HG03196 (cell line): Measurements from ENCODE around the gene DPM1.

ENCODE experiments used
- ATAC-seq: cut with Tn5 transposase; IDR thresholded peaks from one replicate; pipeline ENCODE4 v1.9.1; 2021; ENCODE audit not compliant: unreplicated experiment

The DPM1 gene

GRCh38 chr20:50930976-50931305 is 27.4 kb downstream of the DPM1 start:
- peak; percentile 31 for ATAC-seq

- ATAC-seq = peak; percentile 21
Observed at GRCh38 chr20:50930139-50930975, 28.0 kb downstream of the DPM1 start.

- ATAC-seq = peak; percentile 57
Observed at GRCh38 chr20:50929299-50930138, 28.8 kb downstream of the DPM1 start.

GRCh38 chr20:50928469-50928868 is 29.9 kb downstream of the DPM1 start:
- ATAC-seq = no peak

- no peak for ATAC-seq
Observed at GRCh38 chr20:50926530-50926929, 31.8 kb downstream of the DPM1 start.

GRCh38 chr20:50924261-50924920 is 33.9 kb downstream of the DPM1 start:
- ATAC-seq = no peak

- no peak for ATAC-seq
Observed at GRCh38 chr20:50921803-50922501, 36.4 kb downstream of the DPM1 start.

- ATAC-seq = no peak
Observed at GRCh38 chr20:50920997-50921396, 37.3 kb downstream of the DPM1 start.

- ATAC-seq = no peak
Observed at GRCh38 chr20:50919567-50919966, 38.8 kb downstream of the DPM1 start.

GRCh38 chr20:50918403-50918802 is 39.9 kb downstream of the DPM1 start:
- ATAC-seq = no peak

GRCh38 chr20:50916934-50917333 is 41.4 kb downstream of the DPM1 start:
- no peak for ATAC-seq

- no peak for ATAC-seq
Observed at GRCh38 chr20:50916257-50916656, 42.1 kb downstream of the DPM1 start.

- no peak for ATAC-seq
Observed at GRCh38 chr20:50915424-50915823, 42.9 kb downstream of the DPM1 start.

GRCh38 chr20:50913690-50914375 is 44.5 kb downstream of the DPM1 start:
- peak; percentile 40 for ATAC-seq

GRCh38 chr20:50911716-50912115 is 46.6 kb downstream of the DPM1 start:
- ATAC-seq = no peak

- ATAC-seq = no peak
Observed at GRCh38 chr20:50911030-50911429, 47.3 kb downstream of the DPM1 start.

- ATAC-seq = no peak
Observed at GRCh38 chr20:50909413-50909812, 48.9 kb downstream of the DPM1 start.

- no peak for ATAC-seq
Observed at GRCh38 chr20:50904067-50904570, 54.2 kb downstream of the DPM1 start.

GRCh38 chr20:50903353-50904051 is 54.8 kb downstream of the DPM1 start:
- ATAC-seq = no peak

- ATAC-seq = no peak
Observed at GRCh38 chr20:50901301-50901700, 57.0 kb downstream of the DPM1 start.
